ENCODE results near the gene ZBTB16. TPM values are rescaled to one million over a fixed set of nuclear protein-coding genes. Genes with fewer than 3 reads are reported as not detected.

ZBTB16 gene
- total and polyA plus RNA-seq, 4 donors: 8.9 to 140 (median 34.5) TPM

- TF ChIP-seq YY1 (IDR thresholded peaks at IDR 0.05): peak; percentile 70
- TF ChIP-seq ATF3 (IDR thresholded peaks at IDR 0.05): peak; percentile 91
- TF ChIP-seq JUND (IDR thresholded peaks at IDR 0.05): peak; percentile 87 to 91
- TF ChIP-seq ZBTB33 (IDR thresholded peaks at IDR 0.05): peak; percentile 92
- TF ChIP-seq FOXA2 (IDR thresholded peaks at IDR 0.05): no peak
- TF ChIP-seq HNF4A (conservative IDR thresholded peaks at IDR 0.05): peak; percentile 65 to 74
- TF ChIP-seq RXRA (IDR thresholded peaks at IDR 0.05): peak; percentile 95 to 96
Measured at GRCh38 chr11:114162719-114163123, 103.2 kb downstream of the ZBTB16 start (continued).

GRCh38 chr11:114163229-114163631 is 103.7 kb downstream of the ZBTB16 start:
- Histone ChIP-seq H3K4me3 (ENCODE audit: low read depth in 1 of 3, low read length in 3 of 3) (no peak overlapping the region), H3K36me3 (ENCODE audit: control insufficient read depth in 4 of 4, insufficient read depth in 3 of 4, low read depth in 1 of 4, low read length in 3 of 4) (no peaks in the 10 kb centered on the region), H3K9me3 (ENCODE audit: control insufficient read depth in 4 of 4, low read length in 3 of 4) (no peaks in the 10 kb centered on the region), H3K9ac (ENCODE audit: low read depth in 1 of 2, low read length in 2 of 2) (peak overlapping the region; percentile 2 to 8), H3K27me3 (ENCODE audit: control insufficient read depth in 4 of 4, insufficient read depth in 4 of 4, low read length in 3 of 4) (no peaks in the 10 kb centered on the region), H3K4me1 (ENCODE audit: control insufficient read depth in 4 of 4, insufficient read depth in 4 of 4, low read length in 3 of 4) (peaks cover 34 to 92% (median 75%) of the 10 kb centered on the region in 4 donors), H3K27ac (ENCODE audit: low read depth in 1 of 2, low read length in 2 of 2) (peak overlapping the region; percentile 69 to 85)
- no peak for DNase-seq (ENCODE audit: low spot score)
- 26% methylated on average over 7 of the region's 7 CpGs for WGBS
- no peak for TF ChIP-seq ATF3 (IDR thresholded peaks at IDR 0.05)
- TF ChIP-seq MAX (IDR thresholded peaks at IDR 0.05): no peak
- TF ChIP-seq YY1 (IDR thresholded peaks at IDR 0.05): no peak

- DNase-seq (ENCODE audit: low spot score): no peak
- Histone ChIP-seq H3K4me3 (ENCODE audit: low read depth in 1 of 3, low read length in 3 of 3) (no peak overlapping the region), H3K9me3 (ENCODE audit: control insufficient read depth in 4 of 4, low read length in 3 of 4) (no peaks in the 10 kb centered on the region), H3K4me1 (ENCODE audit: control insufficient read depth in 4 of 4, insufficient read depth in 4 of 4, low read length in 3 of 4) (peaks cover 31 to 92% (median 72%) of the 10 kb centered on the region in 4 donors), H3K36me3 (ENCODE audit: control insufficient read depth in 4 of 4, insufficient read depth in 3 of 4, low read depth in 1 of 4, low read length in 3 of 4) (no peaks in the 10 kb centered on the region), H3K9ac (ENCODE audit: low read depth in 1 of 2, low read length in 2 of 2) (peak overlapping the region; percentile 2 to 8), H3K27ac (ENCODE audit: low read depth in 1 of 2, low read length in 2 of 2) (peak overlapping the region; percentile 69 to 85), H3K27me3 (ENCODE audit: control insufficient read depth in 4 of 4, insufficient read depth in 4 of 4, low read length in 3 of 4) (no peaks in the 10 kb centered on the region)
- TF ChIP-seq SP1 (IDR thresholded peaks at IDR 0.05) (peak; percentile 74), MAX (IDR thresholded peaks at IDR 0.05) (peak; percentile 43), RAD21 (IDR thresholded peaks at IDR 0.05) (no peak), RXRA (IDR thresholded peaks at IDR 0.05) (peak in 1 of 2 donors; percentile 8), NR2F2 (IDR thresholded peaks at IDR 0.05) (peak; percentile 4)
- WGBS: 62% methylated on average over 9 of the region's 9 CpGs
Measured at GRCh38 chr11:114163830-114164401, 104.4 kb downstream of the ZBTB16 start.

- WGBS: 95% methylated on average over 9 of the region's 9 CpGs
- Histone ChIP-seq H3K36me3 (ENCODE audit: control insufficient read depth in 4 of 4, insufficient read depth in 3 of 4, low read depth in 1 of 4, low read length in 3 of 4) (no peaks in the 10 kb centered on the region), H3K27ac (ENCODE audit: low read depth in 1 of 2, low read length in 2 of 2) (peak overlapping the region; percentile 69 to 85), H3K4me3 (ENCODE audit: low read depth in 1 of 3, low read length in 3 of 3) (no peak overlapping the region), H3K4me1 (ENCODE audit: control insufficient read depth in 4 of 4, insufficient read depth in 4 of 4, low read length in 3 of 4) (peaks cover 28 to 92% (median 72%) of the 10 kb centered on the region in 4 donors), H3K9ac (ENCODE audit: low read depth in 1 of 2, low read length in 2 of 2) (peak overlapping the region in 1 of 2 donors; percentile 24), H3K27me3 (ENCODE audit: control insufficient read depth in 4 of 4, insufficient read depth in 4 of 4, low read length in 3 of 4) (no peaks in the 10 kb centered on the region), H3K9me3 (ENCODE audit: control insufficient read depth in 4 of 4, low read length in 3 of 4) (no peaks in the 10 kb centered on the region)
- no peak for DNase-seq (ENCODE audit: low spot score)
- TF ChIP-seq RAD21 (IDR thresholded peaks at IDR 0.05) (no peak), MAX (IDR thresholded peaks at IDR 0.05) (no peak), ZBTB33 (IDR thresholded peaks at IDR 0.05) (no peak), SP1 (IDR thresholded peaks at IDR 0.05) (no peak), REST (IDR thresholded peaks at IDR 0.05) (no peak), TAF1 (conservative IDR thresholded peaks at IDR 0.05) (no peak), GABPA (IDR thresholded peaks at IDR 0.05 in 1 of 2, conservative IDR thresholded peaks at IDR 0.05 in 1 of 2) (no peak), HNF4A (conservative IDR thresholded peaks at IDR 0.05) (no peak), FOXA1 (IDR thresholded peaks at IDR 0.05) (no peak), YY1 (IDR thresholded peaks at IDR 0.05) (no peak), NR2F2 (IDR thresholded peaks at IDR 0.05) (no peak)
Measured at GRCh38 chr11:114164546-114164945, 105.0 kb downstream of the ZBTB16 start.

All from liver (tissue), 9 donors.